ENCODE results near the gene DDC. TPM values are rescaled to one million over a fixed set of nuclear protein-coding genes. Genes with fewer than 3 reads are reported as not detected.

DDC gene
- total and polyA plus RNA-seq, 4 donors: 27.2 to 74.9 (median 58.6) TPM

GRCh38 chr7:50426280-50427045 is 138.7 kb downstream of the DDC start:
- no peaks in the 10 kb centered on the region for H3K36me3 ChIP-seq (ENCODE audit: control insufficient read depth in 4 of 4, insufficient read depth in 3 of 4, low read depth in 1 of 4, low read length in 3 of 4)
- no peak overlapping the region for H3K4me3 ChIP-seq (ENCODE audit: low read depth in 1 of 3, low read length in 3 of 3)
- no peak overlapping the region for H3K9ac ChIP-seq (ENCODE audit: low read depth in 1 of 2, low read length in 2 of 2)
- H3K27ac ChIP-seq (ENCODE audit: low read depth in 1 of 2, low read length in 2 of 2): no peak overlapping the region
- TF ChIP-seq JUND (IDR thresholded peaks at IDR 0.05): no peak
- TF ChIP-seq ATF3 (IDR thresholded peaks at IDR 0.05): no peak
- TF ChIP-seq EGR1 (IDR thresholded peaks at IDR 0.05; ENCODE audit: low read depth in 2 of 2): no peak
- TF ChIP-seq REST (IDR thresholded peaks at IDR 0.05): no peak
- no peak for TF ChIP-seq GABPA (IDR thresholded peaks at IDR 0.05 in 1 of 2, conservative IDR thresholded peaks at IDR 0.05 in 1 of 2)
- no peak for TF ChIP-seq CTCF (IDR thresholded peaks at IDR 0.05; ENCODE audit: low read depth, low read length, missing input control)
- no peak for TF ChIP-seq HNF4G (IDR thresholded peaks at IDR 0.05)
- TF ChIP-seq YY1 (IDR thresholded peaks at IDR 0.05): no peak
- TF ChIP-seq RXRA (IDR thresholded peaks at IDR 0.05): no peak
- TF ChIP-seq RAD21 (IDR thresholded peaks at IDR 0.05): no peak
- no peak for TF ChIP-seq SP1 (IDR thresholded peaks at IDR 0.05)
- no peak for TF ChIP-seq NR2F2 (IDR thresholded peaks at IDR 0.05)
- TF ChIP-seq HNF4A (conservative IDR thresholded peaks at IDR 0.05): no peak
- no peak for TF ChIP-seq FOXA2 (IDR thresholded peaks at IDR 0.05)
- TF ChIP-seq FOXA1 (IDR thresholded peaks at IDR 0.05): no peak
- no peak for TF ChIP-seq TAF1 (conservative IDR thresholded peaks at IDR 0.05)
- TF ChIP-seq MAX (IDR thresholded peaks at IDR 0.05): no peak
- TF ChIP-seq ZBTB33 (IDR thresholded peaks at IDR 0.05): no peak
- 84% methylated on average over 5 of the region's 5 CpGs for WGBS
- no peaks in the 10 kb centered on the region for H3K27me3 ChIP-seq (ENCODE audit: control insufficient read depth in 4 of 4, insufficient read depth in 4 of 4, low read length in 3 of 4)
- no peaks in the 10 kb centered on the region for H3K4me1 ChIP-seq (ENCODE audit: control insufficient read depth in 4 of 4, insufficient read depth in 4 of 4, low read length in 3 of 4)
- no peak for DNase-seq (ENCODE audit: low spot score)
- no peaks in the 10 kb centered on the region for H3K9me3 ChIP-seq (ENCODE audit: control insufficient read depth in 4 of 4, low read length in 3 of 4)
